DND-41 (cell line): ENCODE results near the gene SLC24A3.

ENCODE experiments used
- CTCF ChIP-seq: IDR thresholded peaks from 2 replicates; pipeline ENCODE4 v1.5.1; 2012; ENCODE audit warnings: borderline replicate concordance, low read length, moderate library complexity, mild to moderate bottlenecking; ENCODE audit not compliant: poor library complexity, severe bottlenecking; ENCODE audit errors: extremely low read depth
- EZH2 ChIP-seq: IDR thresholded peaks from 3 replicates; pipeline ENCODE4 v1.6.1; 2012; ENCODE audit warnings: borderline replicate concordance, low read depth, mild to moderate bottlenecking, moderate library complexity, low read length, inconsistent platforms; ENCODE audit not compliant: severe bottlenecking

GRCh38 chr20:19335341-19335740 is 122.9 kb downstream of the SLC24A3 start:
- no peak for TF ChIP-seq CTCF
- no peak for TF ChIP-seq EZH2
